ENCODE measurements around the gene CPA1.

CPA1 gene

GRCh38 chr7:130358471-130358870, 21.8 kb upstream of the CPA1 start:
- TF ChIP-seq TCF12 (IDR thresholded peaks at IDR 0.05; ENCODE audit: low read depth) (no peak), EGR1 (IDR thresholded peaks at IDR 0.05) (no peak), CEBPB (IDR thresholded peaks at IDR 0.05) (no peak), TEAD4 (IDR thresholded peaks at IDR 0.05) (no peak), RAD21 (IDR thresholded peaks at IDR 0.05; ENCODE audit: low read depth) (no peak), ZBTB7A (IDR thresholded peaks at IDR 0.05; ENCODE audit: low read depth) (no peak), USF1 (IDR thresholded peaks at IDR 0.05) (no peak), FOXM1 (IDR thresholded peaks at IDR 0.05; ENCODE audit: borderline replicate concordance, low read depth) (no peak), NFIC (IDR thresholded peaks at IDR 0.05) (no peak), TAF1 (IDR thresholded peaks at IDR 0.05; ENCODE audit: low read depth) (no peak), YY1 (IDR thresholded peaks at IDR 0.05; ENCODE audit: low read depth) (no peak), REST (IDR thresholded peaks at IDR 0.05; ENCODE audit: low read depth) (no peak), EP300 (IDR thresholded peaks at IDR 0.05; ENCODE audit: borderline replicate concordance) (no peak), CREB1 (IDR thresholded peaks at IDR 0.05; ENCODE audit: low read depth) (no peak)
- TF ChIP-seq, protein P1, sequence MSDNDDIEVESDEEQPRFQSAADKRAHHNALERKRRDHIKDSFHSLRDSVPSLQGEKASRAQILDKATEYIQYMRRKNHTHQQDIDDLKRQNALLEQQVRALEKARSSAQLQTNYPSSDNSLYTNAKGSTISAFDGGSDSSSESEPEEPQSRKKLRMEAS (IDR thresholded peaks at IDR 0.05) = no peak

- no peak for TF ChIP-seq TAF1 (IDR thresholded peaks at IDR 0.05; ENCODE audit: low read depth)
- TF ChIP-seq ZBTB7A (IDR thresholded peaks at IDR 0.05; ENCODE audit: low read depth) = no peak
- TF ChIP-seq RAD21 (IDR thresholded peaks at IDR 0.05; ENCODE audit: low read depth) = no peak
- no peak for TF ChIP-seq CEBPB (IDR thresholded peaks at IDR 0.05)
- TF ChIP-seq EGR1 (IDR thresholded peaks at IDR 0.05) = no peak
- no peak for TF ChIP-seq YY1 (IDR thresholded peaks at IDR 0.05; ENCODE audit: low read depth)
- TF ChIP-seq NFIC (IDR thresholded peaks at IDR 0.05) = no peak
- no peak for TF ChIP-seq TCF12 (IDR thresholded peaks at IDR 0.05; ENCODE audit: low read depth)
- no peak for TF ChIP-seq REST (IDR thresholded peaks at IDR 0.05; ENCODE audit: low read depth)
- no peak for TF ChIP-seq FOXM1 (IDR thresholded peaks at IDR 0.05; ENCODE audit: borderline replicate concordance, low read depth)
- TF ChIP-seq, protein P1 (IDR thresholded peaks at IDR 0.05) = no peak
- no peak for TF ChIP-seq EP300 (IDR thresholded peaks at IDR 0.05; ENCODE audit: borderline replicate concordance)
- no peak for TF ChIP-seq USF1 (IDR thresholded peaks at IDR 0.05)
- TF ChIP-seq CREB1 (IDR thresholded peaks at IDR 0.05; ENCODE audit: low read depth) = no peak
- TF ChIP-seq TEAD4 (IDR thresholded peaks at IDR 0.05) = no peak
Measured at GRCh38 chr7:130359276-130359857, 20.9 kb upstream of the CPA1 start.

DNA sequence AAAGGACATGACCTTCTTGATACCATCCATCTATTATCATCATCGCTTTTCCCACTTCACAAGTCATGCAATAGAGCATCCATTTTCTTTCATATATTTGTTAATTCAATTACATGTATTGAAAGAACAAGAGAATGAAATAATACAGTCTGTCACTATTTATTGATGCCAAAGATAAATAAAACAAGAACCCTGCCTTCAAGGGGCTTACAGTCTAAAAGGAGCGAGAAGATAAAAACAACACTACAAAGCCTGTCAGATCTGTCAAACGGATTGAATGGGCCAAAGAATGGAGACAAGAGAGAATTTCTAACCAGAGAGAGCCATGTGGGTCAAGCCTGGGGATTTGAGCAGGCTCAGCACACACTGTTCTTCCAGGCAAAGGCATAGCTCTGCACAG, 19.8 kb upstream of the CPA1 start:
- TF ChIP-seq NFIC (IDR thresholded peaks at IDR 0.05) (no peak), EGR1 (IDR thresholded peaks at IDR 0.05) (no peak), TAF1 (IDR thresholded peaks at IDR 0.05; ENCODE audit: low read depth) (no peak), RAD21 (IDR thresholded peaks at IDR 0.05; ENCODE audit: low read depth) (no peak)
- TF ChIP-seq, protein P1 (IDR thresholded peaks at IDR 0.05) = no peak

DNA sequence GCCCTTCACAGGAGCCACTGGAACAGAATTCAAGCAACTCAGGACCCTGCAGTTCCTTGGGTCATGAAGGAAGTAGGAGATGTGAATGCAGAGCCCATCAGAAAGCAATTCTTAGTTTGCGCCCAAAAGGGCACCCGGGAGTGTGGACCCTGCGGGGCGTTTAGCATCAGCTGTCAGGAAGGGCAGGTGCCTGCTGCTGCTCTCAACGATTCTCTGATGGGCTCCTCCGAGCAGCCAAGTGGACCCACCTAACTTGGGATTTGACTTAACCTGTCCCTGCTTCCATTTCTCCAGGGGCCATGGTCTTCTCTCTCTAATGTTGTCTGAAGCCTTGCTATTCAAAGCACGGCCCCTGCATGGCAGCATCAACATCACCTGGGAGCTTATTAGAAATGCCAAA, 18.6 kb upstream of the CPA1 start:
- no peak for TF ChIP-seq REST (IDR thresholded peaks at IDR 0.05; ENCODE audit: low read depth)
- no peak for TF ChIP-seq NFIC (IDR thresholded peaks at IDR 0.05)
- no peak for TF ChIP-seq ZBTB7A (IDR thresholded peaks at IDR 0.05; ENCODE audit: low read depth)
- TF ChIP-seq, protein P1 (IDR thresholded peaks at IDR 0.05) = no peak
- no peak for TF ChIP-seq YY1 (IDR thresholded peaks at IDR 0.05; ENCODE audit: low read depth)
- TF ChIP-seq CEBPB (IDR thresholded peaks at IDR 0.05) = no peak
- TF ChIP-seq TEAD4 (IDR thresholded peaks at IDR 0.05) = no peak
- TF ChIP-seq CREB1 (IDR thresholded peaks at IDR 0.05; ENCODE audit: low read depth) = no peak
- no peak for TF ChIP-seq TAF1 (IDR thresholded peaks at IDR 0.05; ENCODE audit: low read depth)
- TF ChIP-seq TCF12 (IDR thresholded peaks at IDR 0.05; ENCODE audit: low read depth) = no peak
- no peak for TF ChIP-seq RAD21 (IDR thresholded peaks at IDR 0.05; ENCODE audit: low read depth)
- no peak for TF ChIP-seq EP300 (IDR thresholded peaks at IDR 0.05; ENCODE audit: borderline replicate concordance)
- TF ChIP-seq FOXM1 (IDR thresholded peaks at IDR 0.05; ENCODE audit: borderline replicate concordance, low read depth) = no peak
- no peak for TF ChIP-seq USF1 (IDR thresholded peaks at IDR 0.05)
- TF ChIP-seq EGR1 (IDR thresholded peaks at IDR 0.05) = no peak
